OCI-LY3 (cell line): ENCODE data around the gene MPZL1.

ENCODE experiments used
- CTCF ChIP-seq: fragments of 200-600, 300-600 bp; sonication (generic); IDR thresholded peaks from 2 replicates; pipeline ENCODE4 v1.5.1; 2014; ENCODE audit warnings: antibody characterized with exemption, low read length, low read depth
- EZH2phosphoT487 ChIP-seq: fragments of 200-600 bp; shearing (Covaris generic); IDR thresholded peaks from 2 replicates; pipeline ENCODE4 v1.6.1; 2018; ENCODE audit warnings: antibody characterized with exemption, mixed run types, low read depth

- TF ChIP-seq CTCF = no peak
- TF ChIP-seq EZH2phosphoT487 = no peak
Observed at GRCh38 chr1:167690053-167690452, 31.7 kb upstream of the MPZL1 start.
